ENCODE measurements around the gene B4GALNT2.

B4GALNT2 gene

DNA sequence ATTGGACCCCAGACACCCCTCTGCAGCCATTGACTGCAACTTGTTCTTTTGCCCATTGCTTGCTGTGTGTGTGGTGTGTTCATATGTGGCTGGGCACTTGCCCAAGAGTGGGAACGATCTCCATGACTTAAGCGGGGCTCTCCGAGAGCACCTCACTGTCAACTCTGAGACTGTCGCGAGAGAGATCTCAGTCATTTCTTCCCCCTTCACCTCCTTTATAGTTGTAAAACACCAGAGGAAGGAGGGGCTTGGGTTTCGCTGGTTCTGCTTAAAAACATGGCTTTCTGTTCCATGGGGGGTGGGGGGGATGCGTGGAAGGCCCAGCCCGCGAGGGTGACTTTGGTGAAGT, 90.6 kb downstream of the B4GALNT2 start:
- ATAC-seq, result no peak; the same call in none of the 3 replicates
- TF ChIP-seq BACH2 (CRISPR knock-in tag; IDR thresholded peaks at IDR 0.05; ENCODE audit: borderline replicate concordance) (no peak), POU6F1 (CRISPR knock-in tag; IDR thresholded peaks at IDR 0.05; ENCODE audit: borderline replicate concordance, low read depth) (no peak), ZC3H10 (CRISPR knock-in tag; IDR thresholded peaks at IDR 0.05) (no peak), ZFP3 (CRISPR knock-in tag; IDR thresholded peaks at IDR 0.05) (no peak), CSRNP3 (CRISPR knock-in tag; IDR thresholded peaks at IDR 0.05) (no peak), ZNF8 (CRISPR knock-in tag; IDR thresholded peaks at IDR 0.05) (no peak), RARB (CRISPR knock-in tag; IDR thresholded peaks at IDR 0.05) (no peak), OSR1 (CRISPR knock-in tag; IDR thresholded peaks at IDR 0.05) (no peak)
- TF ChIP-seq, protein P1, sequence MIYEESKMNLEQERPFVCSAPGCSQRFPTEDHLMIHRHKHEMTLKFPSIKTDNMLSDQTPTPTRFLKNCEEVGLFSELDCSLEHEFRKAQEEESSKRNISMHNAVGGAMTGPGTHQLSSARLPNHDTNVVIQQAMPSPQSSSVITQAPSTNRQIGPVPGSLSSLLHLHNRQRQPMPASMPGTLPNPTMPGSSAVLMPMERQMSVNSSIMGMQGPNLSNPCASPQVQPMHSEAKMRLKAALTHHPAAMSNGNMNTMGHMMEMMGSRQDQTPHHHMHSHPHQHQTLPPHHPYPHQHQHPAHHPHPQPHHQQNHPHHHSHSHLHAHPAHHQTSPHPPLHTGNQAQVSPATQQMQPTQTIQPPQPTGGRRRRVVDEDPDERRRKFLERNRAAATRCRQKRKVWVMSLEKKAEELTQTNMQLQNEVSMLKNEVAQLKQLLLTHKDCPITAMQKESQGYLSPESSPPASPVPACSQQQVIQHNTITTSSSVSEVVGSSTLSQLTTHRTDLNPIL (CRISPR knock-in tag; IDR thresholded peaks at IDR 0.05; ENCODE audit: low read depth), result no peak
- TF ChIP-seq, protein P2, sequence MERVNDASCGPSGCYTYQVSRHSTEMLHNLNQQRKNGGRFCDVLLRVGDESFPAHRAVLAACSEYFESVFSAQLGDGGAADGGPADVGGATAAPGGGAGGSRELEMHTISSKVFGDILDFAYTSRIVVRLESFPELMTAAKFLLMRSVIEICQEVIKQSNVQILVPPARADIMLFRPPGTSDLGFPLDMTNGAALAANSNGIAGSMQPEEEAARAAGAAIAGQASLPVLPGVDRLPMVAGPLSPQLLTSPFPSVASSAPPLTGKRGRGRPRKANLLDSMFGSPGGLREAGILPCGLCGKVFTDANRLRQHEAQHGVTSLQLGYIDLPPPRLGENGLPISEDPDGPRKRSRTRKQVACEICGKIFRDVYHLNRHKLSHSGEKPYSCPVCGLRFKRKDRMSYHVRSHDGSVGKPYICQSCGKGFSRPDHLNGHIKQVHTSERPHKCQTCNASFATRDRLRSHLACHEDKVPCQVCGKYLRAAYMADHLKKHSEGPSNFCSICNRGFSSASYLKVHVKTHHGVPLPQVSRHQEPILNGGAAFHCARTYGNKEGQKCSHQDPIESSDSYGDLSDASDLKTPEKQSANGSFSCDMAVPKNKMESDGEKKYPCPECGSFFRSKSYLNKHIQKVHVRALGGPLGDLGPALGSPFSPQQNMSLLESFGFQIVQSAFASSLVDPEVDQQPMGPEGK (CRISPR knock-in tag; IDR thresholded peaks at IDR 0.05; ENCODE audit: borderline replicate concordance), result no peak

DNA sequence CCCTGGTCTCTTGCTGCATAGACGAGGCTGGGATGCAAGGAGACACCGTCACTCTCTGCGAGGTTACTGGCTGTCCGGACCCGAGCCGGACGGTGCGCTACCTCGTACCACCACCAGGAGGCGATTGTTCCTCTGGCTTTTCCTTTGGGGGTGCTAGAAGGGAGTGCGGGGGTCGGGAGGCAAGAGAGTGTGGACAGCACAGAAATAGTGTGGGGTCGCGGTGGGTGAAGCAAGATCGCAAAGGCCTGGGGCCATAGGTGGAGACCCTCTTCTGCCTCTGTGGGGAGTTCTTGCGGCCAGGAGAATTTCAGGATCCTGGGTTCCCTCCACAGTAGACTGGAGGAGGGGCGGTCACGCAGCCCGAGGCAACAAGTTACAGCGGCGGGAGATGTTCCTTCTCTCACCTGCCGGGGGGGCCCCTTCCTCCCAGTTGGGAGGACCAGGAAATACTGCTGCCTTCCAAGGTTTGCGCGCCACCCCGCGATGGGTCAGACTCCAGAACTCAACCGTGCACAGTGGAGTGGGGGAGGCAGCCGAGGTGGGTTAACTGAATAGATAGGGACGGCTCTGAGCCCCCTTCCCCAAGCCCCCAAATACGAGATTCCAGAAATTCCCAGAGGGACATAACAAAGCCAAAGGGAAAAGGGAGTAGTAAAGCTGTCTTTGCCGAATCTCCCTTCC, 91.1 kb downstream of the B4GALNT2 start:
- ATAC-seq, result peak; percentile 78
- TF ChIP-seq, protein P3, sequence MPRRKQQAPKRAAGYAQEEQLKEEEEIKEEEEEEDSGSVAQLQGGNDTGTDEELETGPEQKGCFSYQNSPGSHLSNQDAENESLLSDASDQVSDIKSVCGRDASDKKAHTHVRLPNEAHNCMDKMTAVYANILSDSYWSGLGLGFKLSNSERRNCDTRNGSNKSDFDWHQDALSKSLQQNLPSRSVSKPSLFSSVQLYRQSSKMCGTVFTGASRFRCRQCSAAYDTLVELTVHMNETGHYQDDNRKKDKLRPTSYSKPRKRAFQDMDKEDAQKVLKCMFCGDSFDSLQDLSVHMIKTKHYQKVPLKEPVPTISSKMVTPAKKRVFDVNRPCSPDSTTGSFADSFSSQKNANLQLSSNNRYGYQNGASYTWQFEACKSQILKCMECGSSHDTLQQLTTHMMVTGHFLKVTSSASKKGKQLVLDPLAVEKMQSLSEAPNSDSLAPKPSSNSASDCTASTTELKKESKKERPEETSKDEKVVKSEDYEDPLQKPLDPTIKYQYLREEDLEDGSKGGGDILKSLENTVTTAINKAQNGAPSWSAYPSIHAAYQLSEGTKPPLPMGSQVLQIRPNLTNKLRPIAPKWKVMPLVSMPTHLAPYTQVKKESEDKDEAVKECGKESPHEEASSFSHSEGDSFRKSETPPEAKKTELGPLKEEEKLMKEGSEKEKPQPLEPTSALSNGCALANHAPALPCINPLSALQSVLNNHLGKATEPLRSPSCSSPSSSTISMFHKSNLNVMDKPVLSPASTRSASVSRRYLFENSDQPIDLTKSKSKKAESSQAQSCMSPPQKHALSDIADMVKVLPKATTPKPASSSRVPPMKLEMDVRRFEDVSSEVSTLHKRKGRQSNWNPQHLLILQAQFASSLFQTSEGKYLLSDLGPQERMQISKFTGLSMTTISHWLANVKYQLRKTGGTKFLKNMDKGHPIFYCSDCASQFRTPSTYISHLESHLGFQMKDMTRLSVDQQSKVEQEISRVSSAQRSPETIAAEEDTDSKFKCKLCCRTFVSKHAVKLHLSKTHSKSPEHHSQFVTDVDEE (CRISPR knock-in tag; IDR thresholded peaks at IDR 0.05), result no peak
- TF ChIP-seq OSR1 (CRISPR knock-in tag; IDR thresholded peaks at IDR 0.05), result no peak
- no peak for TF ChIP-seq PPARA (CRISPR knock-in tag; IDR thresholded peaks at IDR 0.05; ENCODE audit: borderline replicate concordance)
- TF ChIP-seq ZC3H10 (CRISPR knock-in tag; IDR thresholded peaks at IDR 0.05), result no peak
- TF ChIP-seq RARB (CRISPR knock-in tag; IDR thresholded peaks at IDR 0.05), result no peak
- TF ChIP-seq ESRRG (CRISPR knock-in tag; IDR thresholded peaks at IDR 0.05), result no peak

GRCh38 chr17:49224198-49224996, 91.8 kb downstream of the B4GALNT2 start:
- TF ChIP-seq POU6F1 (CRISPR knock-in tag; IDR thresholded peaks at IDR 0.05; ENCODE audit: borderline replicate concordance, low read depth) (no peak), TCF4 (CRISPR knock-in tag; IDR thresholded peaks at IDR 0.05; ENCODE audit: borderline replicate concordance) (no peak)
- peak; percentile 19 for ATAC-seq

GRCh38 chr17:49224997-49225337, 92.4 kb downstream of the B4GALNT2 start:
- TF ChIP-seq GLIS3 (CRISPR knock-in tag; IDR thresholded peaks at IDR 0.05) (no peak), CSRNP3 (CRISPR knock-in tag; IDR thresholded peaks at IDR 0.05) (no peak), ZNF8 (CRISPR knock-in tag; IDR thresholded peaks at IDR 0.05) (no peak), ZFP3 (CRISPR knock-in tag; IDR thresholded peaks at IDR 0.05) (no peak), OSR1 (CRISPR knock-in tag; IDR thresholded peaks at IDR 0.05) (no peak), SNAI2 (CRISPR knock-in tag; IDR thresholded peaks at IDR 0.05) (no peak)
- TF ChIP-seq, protein P3 (CRISPR knock-in tag; IDR thresholded peaks at IDR 0.05), result no peak
- no peak for ATAC-seq
